GM12878 (cell line): ENCODE data around the gene CRYL1. TPM values are rescaled to one million over a fixed set of nuclear protein-coding genes. Genes with fewer than 3 reads are reported as not detected.

Source experiments
- BHLHE40 ChIP-seq, 2 experiments: fragments of 450-650 bp in 1 of 2; IDR thresholded peaks; 2 replicates each; pipeline ENCODE4 v1.6.1; 2011 to 2017; ENCODE audit warnings: low read depth in 2 of 2, borderline replicate concordance in 1 of 2, improper control_type of control experiment in 1 of 2, low read length in 1 of 2, mild to moderate bottlenecking in 1 of 2
- CHD1 ChIP-seq: IDR thresholded peaks from 2 replicates; pipeline ENCODE4 v1.6.1; 2012; ENCODE audit warnings: low read depth, low read length, improper control_type of control experiment
- CHD2 ChIP-seq: IDR thresholded peaks from 2 replicates; pipeline ENCODE4 v1.6.1; 2011; ENCODE audit warnings: low read depth, low read length, improper control_type of control experiment, borderline replicate concordance
- CREM ChIP-seq: IDR thresholded peaks from 2 replicates; pipeline ENCODE4 v1.6.1; 2014; ENCODE audit warnings: antibody characterized with exemption, low read depth
- DPF2 ChIP-seq: fragments of 450-650 bp; IDR thresholded peaks from 2 replicates; pipeline ENCODE4 v1.6.1; 2017; ENCODE audit warnings: mild to moderate bottlenecking
- E2F8 ChIP-seq: fragments of 450-650 bp; IDR thresholded peaks from 2 replicates; pipeline ENCODE4 v1.6.1; 2018; ENCODE audit warnings: mild to moderate bottlenecking, low read depth, moderate library complexity; ENCODE audit not compliant: partially characterized antibody
- E4F1 ChIP-seq: fragments of 450-650 bp; IDR thresholded peaks from 2 replicates; pipeline ENCODE4 v1.6.1; 2018; ENCODE audit warnings: borderline replicate concordance, mild to moderate bottlenecking; ENCODE audit not compliant: partially characterized antibody
- FOXK2 ChIP-seq: fragments of 450-650 bp; IDR thresholded peaks from 2 replicates; pipeline ENCODE4 v1.6.1; 2017; ENCODE audit warnings: mild to moderate bottlenecking, moderate library complexity
- GABPA ChIP-seq: IDR thresholded peaks from 2 replicates; pipeline ENCODE4 v1.6.1; 2014; ENCODE audit warnings: antibody characterized with exemption, low read depth, mild to moderate bottlenecking, inconsistent platforms
- HDGF ChIP-seq: fragments of 450-650 bp; IDR thresholded peaks from 2 replicates; pipeline ENCODE4 v1.6.1; 2016; ENCODE audit warnings: antibody characterized with exemption
- JUNB ChIP-seq: IDR thresholded peaks from 2 replicates; pipeline ENCODE4 v1.6.1; 2016; ENCODE audit warnings: antibody characterized with exemption, mild to moderate bottlenecking
- JUND ChIP-seq: IDR thresholded peaks from 2 replicates; pipeline ENCODE4 v1.6.1; 2012; ENCODE audit warnings: low read depth, mild to moderate bottlenecking, low read length, improper control_type of control experiment, moderate library complexity
- MYB ChIP-seq: fragments of 150-350 bp; IDR thresholded peaks from 2 replicates; pipeline ENCODE4 v1.6.1; 2014; ENCODE audit warnings: mild to moderate bottlenecking, low read depth, low read length, borderline replicate concordance
- NBN ChIP-seq: fragments of 450-650 bp; IDR thresholded peaks from 2 replicates; pipeline ENCODE4 v1.6.1; 2016
- NR2C1 ChIP-seq: fragments of 450-650 bp; IDR thresholded peaks from 2 replicates; pipeline ENCODE4 v1.6.1; 2017; ENCODE audit warnings: antibody characterized with exemption, mild to moderate bottlenecking, moderate library complexity
- NRF1 ChIP-seq: conservative IDR thresholded peaks from 2 replicates; pipeline ENCODE4 v1.6.1; 2011; ENCODE audit warnings: mild to moderate bottlenecking, low read depth, low read length, improper control_type of control experiment
- PML ChIP-seq: IDR thresholded peaks from 2 replicates; pipeline ENCODE4 v1.6.1; 2012; ENCODE audit warnings: low read length, inconsistent platforms
- RAD51 ChIP-seq: fragments of 450-650 bp; IDR thresholded peaks from 2 replicates; pipeline ENCODE4 v1.6.1; 2016; ENCODE audit warnings: moderate library complexity, mild to moderate bottlenecking, inconsistent platforms
- RELA ChIP-seq: fragments of 450-650 bp; IDR thresholded peaks from 2 replicates; pipeline ENCODE4 v1.8.0; 2014; ENCODE audit warnings: borderline replicate concordance; ENCODE audit not compliant: partially characterized antibody
- STAT1 ChIP-seq: fragments of 450-650 bp; conservative IDR thresholded peaks from 2 replicates; pipeline ENCODE4 v1.6.1; 2014; ENCODE audit warnings: antibody characterized with exemption, mild to moderate bottlenecking
- TBL1XR1 ChIP-seq: IDR thresholded peaks from 2 replicates; pipeline ENCODE4 v1.6.1; 2012; ENCODE audit warnings: low read depth, low read length, improper control_type of control experiment
- ZBTB4 ChIP-seq: fragments of 450-650 bp; formaldehyde crosslinking; IDR thresholded peaks from 2 replicates; pipeline ENCODE4 v1.4.0; 2022; ENCODE audit warnings: mild to moderate bottlenecking, moderate library complexity
- ZNF24 ChIP-seq: fragments of 450-650 bp; IDR thresholded peaks from 2 replicates; pipeline ENCODE4 v1.6.1; 2017; ENCODE audit warnings: antibody characterized with exemption, mild to moderate bottlenecking
- ZZZ3 ChIP-seq: IDR thresholded peaks from 2 replicates; pipeline ENCODE4 v1.6.1; 2011; ENCODE audit warnings: low read depth; ENCODE audit not compliant: control insufficient read depth, insufficient read length
- polyA plus RNA-seq, 11 experiments: library from polyadenylated mRNA; depleted of rRNA in 4 of 11; unstranded in 6 of 11; stranded (reverse) in 5 of 11; fragments of >200 nt; fragmentation: Nextera tagmentation in 4 of 11; fragmentation: Illumina TruSeq in 1 of 11; extraction: Ambion mirVana in 4 of 11; extraction: Trizol in 1 of 11; gene quantifications; 1 replicate in 1 of 11; 2 replicates in 10 of 11; pipeline versions ENCODE4 v1.2.1 to v1.2.3, GENCODE V29; 2011 to 2016; ENCODE audit warnings: inconsistent platforms in 2 of 11, missing spikeins in 2 of 11, low read depth in 1 of 11
- total RNA-seq, 4 experiments: library from RNA; depleted of rRNA in 3 of 4; stranded (reverse); fragments of >200 nt in 3 of 4; fragmentation: Illumina TruSeq in 1 of 4; extraction: Trizol in 1 of 4; gene quantifications; 2 replicates each; pipeline versions ENCODE4 v1.2.1 to v1.2.3, GENCODE V29; 2013 to 2021

The CRYL1 gene
- total and polyA plus RNA-seq, 10 of the 15 experiments (the other 5 are each of a cell fraction or from before 2014, with no cell fraction given), result 5.5 to 36.7 (median 12.2) TPM

GRCh38 chr13:20475927-20476691 lies 49.5 kb downstream of the CRYL1 start (continued):
- no peak for TF ChIP-seq MYB
- no peak for TF ChIP-seq NR2C1
- TF ChIP-seq GABPA, result peak; percentile 52; the same call in 1 of the 2 replicates
- TF ChIP-seq ZBTB4 (CRISPR knock-in tag), result no peak
- TF ChIP-seq E4F1, result no peak
- TF ChIP-seq STAT1, result no peak
- peak; percentile 12 for TF ChIP-seq RELA
- TF ChIP-seq HDGF, result no peak
- peak; percentile 79 for TF ChIP-seq CREM
- TF ChIP-seq CHD1, result no peak
- TF ChIP-seq DPF2, result peak; percentile 55; the same call in 1 of the 2 replicates
- TF ChIP-seq TBL1XR1, result peak; percentile 70; the same call in 1 of the 2 replicates
- no peak for TF ChIP-seq E2F8
- peak; percentile 13; the same call in 1 of the 2 replicates for TF ChIP-seq JUNB
- TF ChIP-seq ZZZ3, result no peak
- no peak for TF ChIP-seq ZNF24
- TF ChIP-seq NRF1, result no peak
- no peak for TF ChIP-seq RAD51
- TF ChIP-seq NBN, result no peak
- TF ChIP-seq BHLHE40 (IDR thresholded peaks at IDR 0.05; ENCODE audit: borderline replicate concordance in 1 of 2, low read depth in 2 of 2, low read length in 1 of 2), result peak; percentile 70 to 82; a peak in 3 of 4 replicates
- no peak for TF ChIP-seq PML
- no peak for TF ChIP-seq JUND
- TF ChIP-seq CHD2, result no peak
- no peak for TF ChIP-seq FOXK2
